HL-60 (cell line): ENCODE results near the gene SLC38A11.
"Not testable (repeated sequence)": the region's sequence is repeated elsewhere in the genome, so short reads cannot be mapped to it uniquely, and the experiment has no call there.

Experiments
- CTCF ChIP-seq: IDR thresholded peaks from one replicate; pipeline ENCODE4 v1.5.1; 2011; ENCODE audit warnings: low read length, control low read depth, inconsistent platforms; ENCODE audit not compliant: insufficient read depth
- GABPA ChIP-seq: IDR thresholded peaks from 2 replicates; pipeline ENCODE4 v1.6.1; 2012; ENCODE audit warnings: low read depth
- POLR2AphosphoS5 ChIP-seq: IDR thresholded peaks from 2 replicates; pipeline ENCODE4 v1.6.1; 2012; ENCODE audit warnings: low read depth
- REST ChIP-seq: IDR thresholded peaks from 2 replicates; pipeline ENCODE4 v1.6.1; 2012; ENCODE audit warnings: low read depth; ENCODE audit not compliant: insufficient replicate concordance
- SPI1 ChIP-seq: IDR thresholded peaks from 2 replicates; pipeline ENCODE4 v1.6.1; 2012; ENCODE audit warnings: low read depth, mild to moderate bottlenecking, borderline replicate concordance

GRCh38 chr2:164988805-164989204 is 33.5 kb upstream of the SLC38A11 start:
- not testable (repeated sequence) for TF ChIP-seq REST, CTCF, POLR2AphosphoS5, SPI1, GABPA
